ENCODE results near the gene SNX22.

The SNX22 gene

DNA sequence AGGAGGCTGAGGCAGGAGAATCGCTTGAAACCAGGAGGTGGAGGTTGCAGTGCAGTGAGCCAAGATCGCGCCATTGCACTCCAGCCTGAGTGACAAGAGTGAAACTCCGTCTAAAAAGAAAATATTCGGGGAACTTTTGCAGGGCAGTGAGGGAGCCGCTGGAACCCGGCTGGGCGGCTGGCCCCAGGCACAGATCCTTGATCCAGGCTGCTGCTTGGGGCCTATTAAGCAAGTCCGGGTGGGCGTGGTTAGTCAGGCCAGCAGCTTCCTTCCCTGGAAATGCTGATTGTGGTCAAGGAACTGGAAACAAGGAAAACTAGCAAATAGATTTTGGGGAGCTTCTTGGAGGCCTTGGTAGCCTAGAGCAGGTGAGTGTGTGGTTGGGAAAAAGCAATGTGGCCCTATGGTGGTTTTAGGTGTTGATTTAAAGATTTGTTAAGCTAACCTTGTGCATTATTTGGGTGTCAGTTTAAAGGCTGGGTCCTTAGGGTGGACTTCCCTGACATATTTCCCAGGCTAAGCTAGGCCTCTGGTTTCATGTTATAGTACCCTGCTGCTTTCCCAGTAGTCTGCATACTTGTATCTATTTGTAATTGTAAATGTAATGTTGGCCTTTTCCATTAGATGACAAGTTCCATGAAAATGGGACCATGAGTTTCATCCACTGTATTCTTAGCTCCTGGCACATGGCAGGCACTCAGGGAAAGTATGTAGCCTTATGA, 17.7 kb upstream of the SNX22 start:
- DNase-seq: no peak

DNA sequence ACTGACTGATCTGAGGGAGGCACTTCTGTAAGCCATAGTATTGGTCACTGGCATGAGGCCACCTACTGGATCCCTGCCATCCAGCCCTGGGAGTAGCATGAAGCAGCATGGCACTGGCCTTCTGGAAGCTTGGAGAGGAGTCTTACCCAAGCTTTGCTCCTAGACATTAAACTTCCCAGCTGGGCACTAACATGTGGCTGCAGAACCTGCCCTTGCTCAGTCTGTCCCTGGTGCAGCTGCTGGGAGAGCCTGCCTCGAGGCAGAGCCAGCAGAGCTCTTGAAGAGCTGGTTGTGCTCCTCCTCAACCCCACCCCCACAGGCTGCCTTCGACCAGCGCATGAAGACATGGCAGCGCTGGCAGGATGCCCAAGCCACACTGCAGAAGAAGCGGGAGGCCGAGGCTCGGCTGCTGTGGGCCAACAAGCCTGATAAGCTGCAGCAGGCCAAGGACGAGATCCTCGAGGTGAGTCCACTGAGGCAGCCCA, 17.1 kb upstream of the SNX22 start:
- DNase-seq: peak in 40 of 51 donors; percentile 14 to 86 (median 68)

GRCh38 chr15:64136347-64136746, 15.2 kb upstream of the SNX22 start:
- no peak for DNase-seq

DNA sequence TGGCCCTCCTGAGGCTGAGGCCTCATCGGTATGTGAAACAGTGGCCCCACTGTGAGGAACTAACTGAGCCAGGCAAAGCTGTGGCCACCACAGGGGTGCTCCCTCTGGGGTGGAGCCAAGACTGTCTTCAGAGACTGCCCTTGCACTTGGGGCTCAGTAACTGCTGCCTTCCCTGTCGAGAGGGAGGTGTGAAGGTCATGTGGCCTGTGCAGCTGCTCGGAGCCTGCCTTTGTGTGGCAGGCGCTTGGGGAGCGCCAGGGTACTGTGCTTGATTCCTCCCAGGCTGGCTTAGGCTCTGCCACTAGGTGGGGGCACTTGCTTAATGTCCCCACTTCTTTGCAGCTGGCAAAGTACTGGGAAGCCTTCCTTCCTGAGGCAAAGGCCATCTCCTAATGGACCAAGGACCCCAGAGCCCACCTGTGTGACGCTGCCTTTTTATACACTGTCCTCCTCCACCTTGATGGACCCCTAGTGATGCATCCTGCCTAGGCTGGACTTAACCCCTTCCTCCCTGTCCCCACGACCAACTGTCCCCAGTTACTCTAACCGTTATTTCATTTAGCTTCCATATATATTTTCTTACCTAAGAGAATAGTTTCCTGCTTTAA, 14.2 kb upstream of the SNX22 start:
- peak in 21 of 51 donors; percentile 26 to 68 (median 48) for DNase-seq

DNA sequence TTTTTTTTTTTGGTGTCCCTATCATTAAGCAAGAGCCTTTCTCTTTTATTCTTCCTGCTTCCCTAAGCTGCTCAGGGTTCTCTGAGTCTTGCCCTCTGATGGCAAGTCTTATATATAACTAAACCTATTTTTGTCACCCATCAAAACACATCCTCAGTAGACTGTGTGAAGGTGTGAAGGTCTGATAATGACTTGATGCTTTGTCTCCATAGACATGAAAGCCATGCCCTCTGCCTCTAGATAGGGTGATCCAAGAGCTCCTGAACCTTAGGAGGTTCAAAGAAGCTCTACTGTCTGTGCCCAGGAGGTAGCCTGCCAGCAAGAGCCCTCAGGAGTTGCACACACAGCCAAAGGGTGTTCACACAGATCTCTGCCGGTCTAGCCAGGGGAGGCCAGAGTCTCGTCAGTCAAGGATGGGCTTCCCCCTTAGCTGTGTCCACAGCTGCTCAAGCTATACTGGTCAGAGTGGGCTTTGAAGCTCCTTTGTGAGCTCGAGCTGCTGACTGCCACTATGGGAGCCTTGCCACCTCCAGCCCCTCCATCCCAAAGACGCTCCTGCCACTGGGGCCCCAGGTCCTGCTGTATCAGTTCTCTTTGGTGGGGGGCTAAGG, 13.1 kb upstream of the SNX22 start:
- no peak for DNase-seq

- peak in 6 of 51 donors; percentile 29 to 56 (median 37) for DNase-seq
These were observed 9.6 kb upstream of the SNX22 start for GRCh38 chr15:64141798-64142512.

GRCh38 chr15:64143276-64143675, 8.3 kb upstream of the SNX22 start:
- no peak for DNase-seq

DNA sequence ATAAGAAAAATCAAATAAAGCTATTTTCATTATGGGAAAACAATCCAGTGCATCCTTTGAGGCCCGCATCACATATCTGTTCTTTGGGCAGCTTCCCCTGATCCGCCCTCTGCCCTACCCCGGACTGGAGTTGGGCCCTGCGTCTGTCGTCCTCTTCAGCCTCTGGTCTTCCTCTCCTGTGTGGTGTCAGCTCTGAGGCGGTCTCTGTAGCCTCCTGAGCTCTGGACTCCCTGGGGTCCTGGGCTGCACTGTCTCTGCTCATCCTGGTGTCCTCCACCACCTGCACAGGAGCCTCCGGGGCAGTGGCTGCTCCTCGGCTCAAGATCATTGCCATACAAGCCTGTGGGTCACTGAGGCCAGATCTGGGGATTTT, 7.4 kb upstream of the SNX22 start:
- no peak for DNase-seq

GRCh38 chr15:64144565-64145281, 6.8 kb upstream of the SNX22 start:
- DNase-seq: peak in 15 of 51 donors; percentile 22 to 66 (median 47)

GRCh38 chr15:64146041-64146440, 5.5 kb upstream of the SNX22 start:
- peak in 1 of 51 donors; percentile 26 for DNase-seq

DNA sequence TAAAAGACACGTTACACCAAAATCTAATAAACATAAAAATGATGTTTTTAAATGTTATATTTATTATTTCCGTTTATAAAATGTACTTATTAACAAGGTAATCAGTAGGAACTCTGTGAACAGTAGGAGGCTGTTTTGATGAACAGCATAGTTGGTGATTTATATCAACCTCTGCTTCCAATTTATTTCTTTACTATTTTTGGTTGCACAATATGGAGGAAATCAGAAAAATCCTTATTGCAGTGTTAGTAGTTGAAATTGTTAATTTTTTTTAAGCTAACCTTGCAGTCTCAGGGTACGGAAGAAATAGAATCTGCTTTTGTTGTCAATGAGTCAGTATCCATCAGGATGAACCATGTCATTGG, 5.0 kb upstream of the SNX22 start:
- no peak for DNase-seq

- peak in 19 of 51 donors; percentile 9 to 69 (median 48) for DNase-seq
These were observed 4.4 kb upstream of the SNX22 start for GRCh38 chr15:64146885-64147681.

DNA sequence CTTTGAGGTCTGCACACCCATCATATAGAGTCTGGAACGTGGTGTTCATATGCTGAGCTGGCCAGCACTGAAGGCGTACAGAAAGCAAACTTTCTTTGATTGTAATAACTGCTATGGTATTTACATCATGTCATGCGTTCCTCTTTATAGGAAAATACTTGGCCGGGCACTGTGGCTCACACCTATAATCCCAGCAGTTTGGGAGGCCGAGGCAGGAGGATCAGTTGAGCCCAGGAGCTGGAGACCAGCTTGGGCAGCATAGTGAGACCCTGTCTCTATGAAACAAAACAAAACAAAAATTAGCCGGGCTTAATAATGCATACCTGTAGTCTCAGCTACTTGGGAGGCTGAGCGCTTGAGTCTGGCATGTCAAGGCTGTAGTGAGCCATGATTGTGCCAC, 3.4 kb upstream of the SNX22 start:
- DNase-seq: no peak

DNA sequence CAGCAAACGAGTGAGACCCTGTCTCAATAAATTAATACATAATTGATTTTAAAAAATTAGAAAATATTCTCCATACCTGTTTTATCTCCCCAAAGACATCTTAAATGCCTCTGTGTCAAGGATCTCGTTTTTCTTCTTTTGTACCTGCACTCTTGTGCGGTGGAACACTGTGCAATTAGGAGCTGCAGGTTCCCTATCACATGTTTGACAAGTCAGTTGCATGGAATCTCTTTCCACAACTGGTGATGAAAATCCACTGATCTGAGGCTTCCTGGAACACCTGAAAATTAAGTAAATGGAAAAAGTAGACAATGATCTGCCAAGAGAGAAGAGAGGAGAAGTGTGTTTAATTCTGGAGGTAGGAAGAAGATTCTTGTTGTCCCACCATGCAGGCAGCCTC, 3.0 kb upstream of the SNX22 start:
- no peak for DNase-seq

GRCh38 chr15:64149424-64149823, 2.1 kb upstream of the SNX22 start:
- peak in 3 of 51 donors; percentile 13 to 32 (median 25) for DNase-seq

DNA sequence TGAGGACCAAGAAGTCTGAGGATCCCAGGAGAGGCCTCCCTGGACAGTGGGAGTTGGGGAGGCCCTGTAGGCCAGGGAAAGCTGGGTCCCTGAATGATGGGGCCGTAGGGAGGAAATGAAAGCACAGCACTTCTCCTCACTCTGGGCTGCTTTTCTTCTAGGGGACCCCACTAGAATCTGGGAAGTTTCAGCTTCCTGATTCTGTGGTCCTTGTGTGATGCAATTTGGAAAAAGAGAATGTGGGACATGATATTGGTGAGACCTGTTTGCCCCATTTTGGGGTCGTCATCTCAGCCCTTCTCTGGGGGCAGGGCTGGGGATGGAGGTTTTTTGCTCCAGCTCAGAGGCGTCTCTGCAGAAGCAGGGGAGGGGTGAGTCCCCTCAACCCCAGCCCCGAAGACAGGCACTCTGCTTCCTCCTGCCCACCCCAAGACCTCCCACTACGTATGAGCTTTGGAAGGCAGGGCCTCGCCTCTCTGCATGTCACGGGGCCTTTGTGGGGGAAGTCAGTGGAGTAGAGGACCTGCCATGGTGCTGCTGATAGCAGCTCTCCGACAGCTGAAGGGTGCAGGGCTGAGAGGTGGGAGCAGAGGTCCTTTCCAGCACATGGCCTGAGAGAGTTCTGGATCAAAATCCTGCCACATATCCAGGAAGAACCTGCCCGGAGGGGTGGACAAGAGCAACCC, 1.5 kb upstream of the SNX22 start:
- DNase-seq: peak in 2 of 51 donors; percentile 21 to 24

GRCh38 chr15:64152507-64153387, 1.2 kb downstream of the SNX22 start:
- peak in 4 of 51 donors; percentile 26 to 73 (median 60) for DNase-seq

DNA sequence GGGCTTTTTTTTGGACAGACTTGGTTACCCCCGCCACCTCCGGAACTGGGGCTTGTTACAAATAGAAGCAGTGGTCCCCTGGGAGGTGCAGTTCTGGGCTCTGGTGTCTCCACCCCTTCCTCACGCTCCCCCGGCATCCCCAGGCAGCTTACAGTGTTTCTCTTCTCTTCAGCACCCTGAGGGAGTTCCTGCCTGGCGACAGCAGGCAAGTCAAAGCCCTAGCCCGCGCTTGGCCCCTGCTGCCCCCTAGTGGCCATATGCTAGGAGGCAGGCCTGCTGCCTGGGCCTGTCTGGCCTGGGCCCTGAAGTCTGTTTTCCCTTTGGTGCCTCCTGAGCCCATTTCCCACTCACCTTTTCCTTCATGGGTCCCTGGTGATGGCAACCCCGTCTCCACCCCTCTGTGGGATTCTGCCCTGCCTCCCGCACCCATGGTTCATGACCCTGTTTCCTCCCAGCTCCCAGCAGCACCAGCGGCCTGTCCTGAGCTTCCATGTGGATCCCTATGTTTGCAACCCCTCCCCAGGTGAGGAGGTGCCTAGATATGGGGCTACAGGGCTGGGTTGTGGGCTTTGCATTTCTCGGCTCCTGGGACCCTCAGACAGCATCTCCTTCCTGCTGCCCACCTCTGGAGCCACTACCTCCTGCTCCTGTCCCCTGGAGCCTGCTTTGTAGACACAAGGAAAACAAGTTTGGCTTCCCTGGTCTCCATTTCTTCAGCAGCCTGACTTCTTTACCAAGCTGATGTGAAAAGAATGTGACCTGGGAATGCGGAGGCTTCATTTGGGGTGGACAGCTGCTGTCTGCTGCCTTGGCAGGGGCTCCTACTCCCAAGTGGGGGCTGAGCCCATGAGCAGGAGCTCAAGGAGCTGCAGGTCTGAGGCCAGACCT, 2.2 kb downstream of the SNX22 start:
- peak in 50 of 51 donors; percentile 46 to 97 (median 84) for DNase-seq

Data from hypothalamus (tissue), 51 donors.